ENCODE measurements around the gene CLHC1.
"Not testable (repeated sequence)": the region's sequence is repeated elsewhere in the genome, so short reads cannot be mapped to it uniquely, and the experiment has no call there.

- not testable (repeated sequence) for TF ChIP-seq CTCF (IDR thresholded peaks at IDR 0.05; ENCODE audit: low read depth, low read length, missing input control); HNF4G (IDR thresholded peaks at IDR 0.05); FOXA1 (IDR thresholded peaks at IDR 0.05); REST (IDR thresholded peaks at IDR 0.05); SP1 (IDR thresholded peaks at IDR 0.05); RAD21 (IDR thresholded peaks at IDR 0.05); MAX (IDR thresholded peaks at IDR 0.05)
Observed at GRCh38 chr2:55279859-55280424, 47.8 kb upstream of the CLHC1 start.
